Left lung (tissue), 10 donors: ENCODE results near the gene TMEM190. TPM values are rescaled to one million over a fixed set of nuclear protein-coding genes. Genes with fewer than 3 reads are reported as not detected.

Experiments used
- ATAC-seq: fragments of 200-7000 bp; cut with Tn5 transposase; one replicate; pipeline ENCODE4 v1.9.1; 2020; ENCODE audit warnings: moderate library complexity
- DNase-seq, 4 donors: peaks; one replicate each; pipeline ENCODE4 v3.0.0-alpha.2; 2013 to 2020
- H3K27ac ChIP-seq, 2 donors: fragments of 200-600 bp; sonication (generic) in 1 of 2; one replicate each; pipeline versions ENCODE4 v1.5.0 to v1.8.0; 2020 to 2021
- H3K27me3 ChIP-seq, 2 donors: fragments of 200-600 bp; sonication (generic) in 1 of 2; one replicate each; pipeline versions ENCODE4 v1.5.0 to v1.8.0; 2020 to 2021
- H3K36me3 ChIP-seq, 2 donors: fragments of 200-600 bp; sonication (generic) in 1 of 2; one replicate each; pipeline versions ENCODE4 v1.5.0 to v1.8.0; 2020 to 2021
- H3K4me1 ChIP-seq, 2 donors: fragments of 200-600 bp; one replicate each; pipeline ENCODE4 v1.8.0; 2021
- H3K4me3 ChIP-seq, 2 donors: fragments of 200-600 bp; sonication (generic) in 1 of 2; one replicate each; pipeline versions ENCODE4 v1.5.0 to v1.8.0; 2020 to 2021; ENCODE audit warnings: mild to moderate bottlenecking in 1 of 2
- H3K9me3 ChIP-seq, 2 donors: fragments of 200-600 bp; sonication (generic) in 1 of 2; one replicate each; pipeline versions ENCODE4 v1.5.0 to v1.8.0; 2020 to 2021
- intact Hi-C, 2 donors: fragments of 100-400 bp; cut with DNase I; formaldehyde crosslinking; loops; one replicate each; pipeline versions ENCODE4 v1.11.2 to v1.14.2; 2022
- polyA plus RNA-seq, 6 donors: library from polyadenylated mRNA; unstranded; fragments of 120-200 nt; gene quantifications; one replicate each; pipeline ENCODE4 v1.2.1, GENCODE V29; 2013; ENCODE audit not compliant: insufficient read length in 6 of 6
- total RNA-seq, 2 donors: library from RNA; stranded (reverse); fragmentation: NEBNext Ultra II Directional; extraction: Animal tissue kit (Norgen Biotek cat#: 25700); gene quantifications; one replicate each; pipeline ENCODE4 v1.2.1, GENCODE V29; 2021
- TF ChIP-seq, protein P1 (sequence below), 2 donors: fragments of 200-600 bp; sonication (generic) in 1 of 2; IDR thresholded peaks; one replicate each; pipeline versions ENCODE4 v1.5.0 to v1.8.0; 2021; ENCODE audit warnings: antibody characterized with exemption in 2 of 2
- donor health status: DM: no; HTN: yes; CAD: no.
- donor health status: DM: no; HTN: no; CAD: no.

The TMEM190 gene
- total and polyA plus RNA-seq, 8 donors = 1.2 to 15.6 (median 6.9) TPM; not detected in 1

DNA sequence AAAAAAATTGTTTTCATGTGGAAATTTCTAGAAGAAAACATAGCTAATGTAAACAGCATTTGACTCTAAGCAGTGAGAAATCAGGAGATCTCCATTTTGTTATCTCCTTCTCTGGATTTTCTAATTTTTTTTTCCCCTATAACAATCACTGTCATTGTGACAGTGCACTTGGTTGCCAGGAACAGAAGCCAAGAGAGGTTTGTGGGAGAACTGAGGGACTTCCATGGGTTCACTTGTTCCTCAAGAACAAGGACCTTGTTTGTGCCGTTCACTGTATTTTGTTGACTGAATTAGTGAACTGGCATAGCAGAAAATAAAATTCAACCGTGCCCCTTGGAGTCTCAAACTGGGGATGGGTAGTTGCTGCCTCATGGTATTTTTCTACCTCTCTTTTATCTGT lies 49.4 kb downstream of the TMEM190 start:
- TF ChIP-seq, protein P1, sequence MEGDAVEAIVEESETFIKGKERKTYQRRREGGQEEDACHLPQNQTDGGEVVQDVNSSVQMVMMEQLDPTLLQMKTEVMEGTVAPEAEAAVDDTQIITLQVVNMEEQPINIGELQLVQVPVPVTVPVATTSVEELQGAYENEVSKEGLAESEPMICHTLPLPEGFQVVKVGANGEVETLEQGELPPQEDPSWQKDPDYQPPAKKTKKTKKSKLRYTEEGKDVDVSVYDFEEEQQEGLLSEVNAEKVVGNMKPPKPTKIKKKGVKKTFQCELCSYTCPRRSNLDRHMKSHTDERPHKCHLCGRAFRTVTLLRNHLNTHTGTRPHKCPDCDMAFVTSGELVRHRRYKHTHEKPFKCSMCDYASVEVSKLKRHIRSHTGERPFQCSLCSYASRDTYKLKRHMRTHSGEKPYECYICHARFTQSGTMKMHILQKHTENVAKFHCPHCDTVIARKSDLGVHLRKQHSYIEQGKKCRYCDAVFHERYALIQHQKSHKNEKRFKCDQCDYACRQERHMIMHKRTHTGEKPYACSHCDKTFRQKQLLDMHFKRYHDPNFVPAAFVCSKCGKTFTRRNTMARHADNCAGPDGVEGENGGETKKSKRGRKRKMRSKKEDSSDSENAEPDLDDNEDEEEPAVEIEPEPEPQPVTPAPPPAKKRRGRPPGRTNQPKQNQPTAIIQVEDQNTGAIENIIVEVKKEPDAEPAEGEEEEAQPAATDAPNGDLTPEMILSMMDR (IDR thresholded peaks at IDR 0.05) = no peak
- H3K4me1 ChIP-seq = no peaks in the 10 kb centered on the region
- ATAC-seq (no peak), DNase-seq (no peak)
- intact Hi-C loops = no loop called here
- no peak overlapping the region for H3K4me3 ChIP-seq
- H3K36me3 ChIP-seq = no peaks in the 10 kb centered on the region
- H3K27ac ChIP-seq = no peak overlapping the region
- peaks cover 0 to 77% of the 10 kb centered on the region in 2 donors for H3K27me3 ChIP-seq
- no peaks in the 10 kb centered on the region for H3K9me3 ChIP-seq

Other genes with a start within 250 kb of the TMEM190 start
- 1 to 10 TPM in 1 of 2 donors, not detected in 1; 1.6 TPM for gene TNNT1, start 227.6 kb upstream of the TMEM190 start, total RNA-seq
- gene TNNT1, start 227.6 kb upstream of the TMEM190 start, polyA plus RNA-seq = 1 to 10 TPM; 1.1 to 4.3 (median 1.6) TPM
- 1 to 10 TPM; 1.2 to 1.6 TPM for gene TNNI3, start 219.1 kb upstream of the TMEM190 start, total RNA-seq
- 1 to 10 TPM in 1 of 6 donors, under 1 TPM in 4, not detected in 1; 0.75 to 1.6 (median 0.84) TPM for gene TNNI3, start 219.1 kb upstream of the TMEM190 start, polyA plus RNA-seq
- gene DNAAF3, start 210.2 kb upstream of the TMEM190 start, total RNA-seq = 10 to 100 TPM in 1 of 2 donors, under 1 TPM in 1; 0.76 to 11.0 TPM
- gene DNAAF3, start 210.2 kb upstream of the TMEM190 start, polyA plus RNA-seq = 1 to 10 TPM; 1.7 to 6.9 (median 5.4) TPM
- not detected for gene SYT5, start 196.5 kb upstream of the TMEM190 start, total RNA-seq
- 1 to 10 TPM in 3 of 6 donors, under 1 TPM in 3; 0.61 to 1.5 (median 0.94) TPM for gene SYT5, start 196.5 kb upstream of the TMEM190 start, polyA plus RNA-seq
- under 1 TPM; 0.20 to 0.63 TPM for gene PTPRH, start 167.3 kb upstream of the TMEM190 start, total RNA-seq
- gene PTPRH, start 167.3 kb upstream of the TMEM190 start, polyA plus RNA-seq = under 1 TPM; 0.10 to 0.32 (median 0.20) TPM
- gene TMEM86B, start 148.1 kb upstream of the TMEM190 start, total RNA-seq = 1 to 10 TPM; 1.9 to 2.7 TPM
- 1 to 10 TPM; 2.3 to 4.4 (median 2.7) TPM for gene TMEM86B, start 148.1 kb upstream of the TMEM190 start, polyA plus RNA-seq
- 10 to 100 TPM; 56.0 to 81.8 TPM for gene PPP6R1, start 117.8 kb upstream of the TMEM190 start, total RNA-seq
- 10 to 100 TPM; 33.4 to 43.8 (median 39.8) TPM for gene PPP6R1, start 117.8 kb upstream of the TMEM190 start, polyA plus RNA-seq
- 10 to 100 TPM; 23.8 to 31.0 TPM for gene HSPBP1, start 96.7 kb upstream of the TMEM190 start, total RNA-seq
- gene HSPBP1, start 96.7 kb upstream of the TMEM190 start, polyA plus RNA-seq = 10 to 100 TPM; 23.7 to 38.4 (median 30.5) TPM
- gene BRSK1, start 92.8 kb upstream of the TMEM190 start, total RNA-seq = 1 to 10 TPM; 2.2 to 3.3 TPM
- gene BRSK1, start 92.8 kb upstream of the TMEM190 start, polyA plus RNA-seq = 10 to 100 TPM; 11.7 to 18.1 (median 14.9) TPM
- gene TMEM150B, start 51.5 kb upstream of the TMEM190 start, total RNA-seq = 10 to 100 TPM; 13.3 to 29.5 TPM
- 1 to 10 TPM in 1 of 6 donors, under 1 TPM in 5; 0.49 to 1.2 (median 0.82) TPM for gene TMEM150B, start 51.5 kb upstream of the TMEM190 start, polyA plus RNA-seq
- gene KMT5C, start 37.0 kb upstream of the TMEM190 start, total RNA-seq = 10 to 100 TPM; 12.9 to 15.5 TPM
- 10 to 100 TPM; 20.8 to 27.6 (median 22.4) TPM for gene KMT5C, start 37.0 kb upstream of the TMEM190 start, polyA plus RNA-seq
- gene COX6B2, start 22.1 kb upstream of the TMEM190 start, total RNA-seq = under 1 TPM in 1 of 2 donors, not detected in 1; 0.24 TPM
- gene COX6B2, start 22.1 kb upstream of the TMEM190 start, polyA plus RNA-seq = under 1 TPM; 0.20 to 0.75 (median 0.59) TPM
- not detected for gene GARIN5B, start 13.6 kb upstream of the TMEM190 start, total RNA-seq
- gene GARIN5B, start 13.6 kb upstream of the TMEM190 start, polyA plus RNA-seq = under 1 TPM in 2 of 6 donors, not detected in 4; 0.04 to 0.06 TPM
- under 1 TPM; 0.10 to 0.44 TPM for gene IL11, start 6.4 kb upstream of the TMEM190 start, total RNA-seq
- gene IL11, start 6.4 kb upstream of the TMEM190 start, polyA plus RNA-seq = under 1 TPM; 0.16 to 0.90 (median 0.43) TPM
- 10 to 100 TPM; 25.3 to 33.9 TPM for gene TMEM238, start 7.5 kb downstream of the TMEM190 start, total RNA-seq
- gene TMEM238, start 7.5 kb downstream of the TMEM190 start, polyA plus RNA-seq = 1 to 10 TPM in 2 of 6 donors, under 1 TPM in 4; 0.48 to 1.9 (median 0.67) TPM
- gene RPL28, start 9.1 kb downstream of the TMEM190 start, total RNA-seq = 1,000 to 10,000 TPM; 1,601 to 1,774 TPM
- 1,000 to 10,000 TPM; 1,216 to 1,673 (median 1,335) TPM for gene RPL28, start 9.1 kb downstream of the TMEM190 start, polyA plus RNA-seq
- gene UBE2S, start 31.0 kb downstream of the TMEM190 start, total RNA-seq = 10 to 100 TPM; 26.5 to 39.1 TPM
- 10 to 100 TPM; 27.4 to 71.2 (median 35.7) TPM for gene UBE2S, start 31.0 kb downstream of the TMEM190 start, polyA plus RNA-seq
- not detected for gene SHISA7, start 66.5 kb downstream of the TMEM190 start, total RNA-seq
- gene SHISA7, start 66.5 kb downstream of the TMEM190 start, polyA plus RNA-seq = under 1 TPM; 0.11 to 0.23 (median 0.20) TPM
- gene ISOC2, start 84.8 kb downstream of the TMEM190 start, total RNA-seq = 10 to 100 TPM; 36.2 to 49.4 TPM
- 10 to 100 TPM; 23.8 to 38.3 (median 29.6) TPM for gene ISOC2, start 84.8 kb downstream of the TMEM190 start, polyA plus RNA-seq
- not detected for gene C19orf85, start 87.9 kb downstream of the TMEM190 start, total RNA-seq
- not detected for gene C19orf85, start 87.9 kb downstream of the TMEM190 start, polyA plus RNA-seq
- 1 to 10 TPM; 8.7 to 9.5 TPM for gene ZNF628, start 99.8 kb downstream of the TMEM190 start, total RNA-seq
- 1 to 10 TPM; 1.6 to 5.4 (median 2.8) TPM for gene ZNF628, start 99.8 kb downstream of the TMEM190 start, polyA plus RNA-seq
- gene NAT14, start 108.4 kb downstream of the TMEM190 start, total RNA-seq = 10 to 100 TPM; 22.9 to 37.2 TPM
- gene NAT14, start 108.4 kb downstream of the TMEM190 start, polyA plus RNA-seq = 10 to 100 TPM; 34.7 to 46.6 (median 41.3) TPM
- 10 to 100 TPM in 1 of 2 donors, 1 to 10 TPM in 1; 5.3 to 45.9 TPM for gene SSC5D, start 111.6 kb downstream of the TMEM190 start, total RNA-seq
- gene SSC5D, start 111.6 kb downstream of the TMEM190 start, polyA plus RNA-seq = 10 to 100 TPM in 1 of 6 donors, 1 to 10 TPM in 5; 4.1 to 12.7 (median 8.0) TPM
- not detected for gene SBK2, start 160.3 kb downstream of the TMEM190 start, total RNA-seq
- gene SBK2, start 160.3 kb downstream of the TMEM190 start, polyA plus RNA-seq = under 1 TPM in 1 of 6 donors, not detected in 5; 0.20 TPM
- gene SBK3, start 168.7 kb downstream of the TMEM190 start, total RNA-seq = under 1 TPM; 0.26 to 0.50 TPM
- gene SBK3, start 168.7 kb downstream of the TMEM190 start, polyA plus RNA-seq = 1 to 10 TPM in 2 of 6 donors, under 1 TPM in 4; 0.46 to 1.7 (median 0.69) TPM
- gene ZNF579, start 204.0 kb downstream of the TMEM190 start, total RNA-seq = 10 to 100 TPM; 12.8 to 14.7 TPM
- gene ZNF579, start 204.0 kb downstream of the TMEM190 start, polyA plus RNA-seq = 10 to 100 TPM; 10.7 to 13.9 (median 12.5) TPM
- 10 to 100 TPM; 11.0 to 14.4 TPM for gene FIZ1, start 222.7 kb downstream of the TMEM190 start, total RNA-seq
- 10 to 100 TPM; 16.7 to 22.6 (median 19.6) TPM for gene FIZ1, start 222.7 kb downstream of the TMEM190 start, polyA plus RNA-seq
- gene ZNF524, start 223.5 kb downstream of the TMEM190 start, total RNA-seq = 10 to 100 TPM; 22.3 to 22.4 TPM
- 1 to 10 TPM; 4.9 to 9.0 (median 6.9) TPM for gene ZNF524, start 223.5 kb downstream of the TMEM190 start, polyA plus RNA-seq
- gene ZNF865, start 228.8 kb downstream of the TMEM190 start, total RNA-seq = 10 to 100 TPM; 13.7 to 16.1 TPM
- 10 to 100 TPM in 2 of 6 donors, 1 to 10 TPM in 4; 5.9 to 12.2 (median 8.4) TPM for gene ZNF865, start 228.8 kb downstream of the TMEM190 start, polyA plus RNA-seq
- 1 to 10 TPM; 6.0 to 8.0 TPM for gene ZNF784, start 247.7 kb downstream of the TMEM190 start, total RNA-seq
- gene ZNF784, start 247.7 kb downstream of the TMEM190 start, polyA plus RNA-seq = 10 to 100 TPM in 1 of 6 donors, 1 to 10 TPM in 5; 8.3 to 11.6 (median 8.9) TPM